ENCODE measurements around the gene ZNF212. TPM values are rescaled to one million over a fixed set of nuclear protein-coding genes. Genes with fewer than 3 reads are reported as not detected.

Gene ZNF212
- total RNA-seq, 2 experiments from 2014 or later = 10.5 to 13.4 TPM

- no peak for TF ChIP-seq CTCF (IDR thresholded peaks at IDR 0.05)
- POLR2A ChIA-PET = interaction anchor here (0.9 to 2.0 kb wide), 7 partner anchors 9 to 337 kb away, joined by 3 to 9 read pairs (median 4); partner anchors contain the start of genes ZNF282 and ZNF783
- ATAC-seq = peak; percentile 98
- peak overlapping the region; percentile 78 for H3K27ac Mint-ChIP-seq
- H3K4me3 Mint-ChIP-seq = peak overlapping the region; percentile 86
- peaks cover 5% of the 10 kb centered on the region for H3K36me3 Mint-ChIP-seq (ENCODE audit: low read depth)
- DNase-seq = peak; percentile 98
- no peaks in the 10 kb centered on the region for H3K9me3 Mint-ChIP-seq
- intact Hi-C loops (cut with micrococcal nuclease) = no loop called here
- CTCF ChIA-PET = interaction anchor here (0.9 to 2.5 kb wide), 15 partner anchors 8 to 215 kb away, joined by 3 to 30 read pairs (median 5); partner anchors contain the start of genes ZNF282 and ZNF783
- H3K4me1 Mint-ChIP-seq (ENCODE audit: low read depth) = peaks cover 32% of the 10 kb centered on the region
- H3K27me3 Mint-ChIP-seq = no peaks in the 10 kb centered on the region
These were observed 45.6 kb downstream of the ZNF212 start for GRCh38 chr7:149284850-149285585.

- TF ChIP-seq CTCF (IDR thresholded peaks at IDR 0.05) = no peak
- Mint-ChIP-seq H3K27ac (peak overlapping the region; percentile 80), H3K4me3 (peak overlapping the region; percentile 86), H3K9me3 (no peaks in the 10 kb centered on the region), H3K4me1 (ENCODE audit: low read depth) (peaks cover 33% of the 10 kb centered on the region), H3K27me3 (no peaks in the 10 kb centered on the region), H3K36me3 (ENCODE audit: low read depth) (peaks cover 5% of the 10 kb centered on the region)
- no peak for ATAC-seq
- intact Hi-C loops (cut with micrococcal nuclease) = no loop called here
- ChIA-PET POLR2A (interaction anchor here (0.7 to 2.0 kb wide), 7 partner anchors 8 to 336 kb away, joined by 3 to 9 read pairs (median 3); partner anchors contain the start of genes ZNF282 and ZNF783), CTCF (interaction anchor here (0.9 to 2.5 kb wide), 16 partner anchors 8 to 339 kb away, joined by 3 to 30 read pairs (median 5); partner anchors contain the start of genes ZNF282 and ZNF783)
- DNase-seq = no peak
These were observed 46.2 kb downstream of the ZNF212 start for GRCh38 chr7:149285603-149286002.

GRCh38 chr7:149286811-149287400 is 47.5 kb downstream of the ZNF212 start:
- CTCF ChIA-PET = interaction anchor here (1.8 kb wide), 1 partner anchor 209 kb away, joined by 5 read pairs; no protein-coding TSS in a partner anchor
- no peak overlapping the region for H3K27ac Mint-ChIP-seq
- peaks cover 36% of the 10 kb centered on the region for H3K4me1 Mint-ChIP-seq (ENCODE audit: low read depth)
- no peak for ATAC-seq
- no peak overlapping the region for H3K4me3 Mint-ChIP-seq
- intact Hi-C loops (cut with micrococcal nuclease) = no loop called here
- peaks cover 5% of the 10 kb centered on the region for H3K36me3 Mint-ChIP-seq (ENCODE audit: low read depth)
- POLR2A ChIA-PET = interaction anchor here (0.9 kb wide), 1 partner anchor 25 kb away, joined by 3 read pairs; the partner anchor contains the start of gene ZNF783
- no peaks in the 10 kb centered on the region for H3K27me3 Mint-ChIP-seq
- no peak for TF ChIP-seq CTCF (IDR thresholded peaks at IDR 0.05)
- no peaks in the 10 kb centered on the region for H3K9me3 Mint-ChIP-seq
- no peak for DNase-seq

GRCh38 chr7:149287622-149288021 is 48.2 kb downstream of the ZNF212 start:
- ATAC-seq (no peak), DNase-seq (no peak)
- H3K9me3 Mint-ChIP-seq = no peaks in the 10 kb centered on the region
- CTCF ChIA-PET = no interaction called here
- no peak overlapping the region for H3K4me3 Mint-ChIP-seq
- no peaks in the 10 kb centered on the region for H3K27me3 Mint-ChIP-seq
- POLR2A ChIA-PET = no interaction called here
- H3K27ac Mint-ChIP-seq = no peak overlapping the region
- H3K4me1 Mint-ChIP-seq (ENCODE audit: low read depth) = peaks cover 36% of the 10 kb centered on the region
- TF ChIP-seq CTCF (IDR thresholded peaks at IDR 0.05) = no peak
- intact Hi-C loops (cut with micrococcal nuclease) = no loop called here
- H3K36me3 Mint-ChIP-seq (ENCODE audit: low read depth) = peaks cover under 1% of the 10 kb centered on the region

- CTCF ChIA-PET = no interaction called here
- H3K4me1 Mint-ChIP-seq (ENCODE audit: low read depth) = peaks cover 30% of the 10 kb centered on the region
- TF ChIP-seq CTCF (IDR thresholded peaks at IDR 0.05) = no peak
- H3K27me3 Mint-ChIP-seq = no peaks in the 10 kb centered on the region
- POLR2A ChIA-PET = no interaction called here
- no peak overlapping the region for H3K27ac Mint-ChIP-seq
- intact Hi-C loops (cut with micrococcal nuclease) = no loop called here
- no peaks in the 10 kb centered on the region for H3K36me3 Mint-ChIP-seq (ENCODE audit: low read depth)
- no peak for ATAC-seq
- DNase-seq = no peak
- no peak overlapping the region for H3K4me3 Mint-ChIP-seq
- H3K9me3 Mint-ChIP-seq = no peaks in the 10 kb centered on the region
These were observed 49.8 kb downstream of the ZNF212 start for GRCh38 chr7:149289262-149289661.
